ENCODE results near the gene ZNF611. TPM values are rescaled to one million over a fixed set of nuclear protein-coding genes. Genes with fewer than 3 reads are reported as not detected.
"Not testable (repeated sequence)": the region's sequence is repeated elsewhere in the genome, so short reads cannot be mapped to it uniquely, and the experiment has no call there.

The ZNF611 gene
- total and polyA plus RNA-seq, 7 donors: 1.4 to 9.2 (median 4.1) TPM

- H3K27ac ChIP-seq; intact Hi-C loops (cut with DNase I); H3K4me3 ChIP-seq; H3K4me1 ChIP-seq; DNase-seq; ATAC-seq; H3K27me3 ChIP-seq (ENCODE audit: insufficient read depth in 3 of 3, low read length in 2 of 3): not testable (repeated sequence)
- peaks cover 3 to 51% of the 10 kb centered on the region in 2 donors for H3K36me3 ChIP-seq (ENCODE audit: insufficient read depth in 1 of 2, low read depth in 1 of 2)
- 82 to 95% (median 84%) methylated on average over 3 of the region's 3 CpGs for WGBS, 3 donors
- peaks cover 10% of the 10 kb centered on the region for H3K9me3 ChIP-seq
Observed at GRCh38 chr19:52711661-52712060, 23.2 kb downstream of the ZNF611 start.

- Histone ChIP-seq H3K9me3 (peaks cover 22% of the 10 kb centered on the region), H3K36me3 (ENCODE audit: insufficient read depth in 1 of 2, low read depth in 1 of 2) (peaks cover 4 to 63% of the 10 kb centered on the region in 2 donors), H3K4me1 (no peaks in the 10 kb centered on the region), H3K27ac (no peak overlapping the region), H3K27me3 (ENCODE audit: insufficient read depth in 3 of 3, low read length in 2 of 3) (no peaks in the 10 kb centered on the region), H3K4me3 (no peak overlapping the region)
- TF ChIP-seq CTCF (IDR thresholded peaks at IDR 0.05): no peak
- DNase-seq: no peak
- no peak for ATAC-seq
- 96 to 99% (median 98%) methylated on average over 3 of the region's 3 CpGs for WGBS, 3 donors
- intact Hi-C loops (cut with DNase I): no loop called here
Observed at GRCh38 chr19:52710538-52710937, 24.3 kb downstream of the ZNF611 start.

- H3K4me3 ChIP-seq; H3K4me1 ChIP-seq; H3K27me3 ChIP-seq (ENCODE audit: insufficient read depth in 3 of 3, low read length in 2 of 3); intact Hi-C loops (cut with DNase I); ATAC-seq; DNase-seq; H3K27ac ChIP-seq: not testable (repeated sequence)
- 98 to 99% (median 98%) methylated on average over 3 of the region's 3 CpGs for WGBS, 3 donors
- Histone ChIP-seq H3K36me3 (ENCODE audit: insufficient read depth in 1 of 2, low read depth in 1 of 2) (peaks cover 2 to 49% of the 10 kb centered on the region in 2 donors), H3K9me3 (peaks cover 41% of the 10 kb centered on the region)
Observed at GRCh38 chr19:52705615-52706014, 29.2 kb downstream of the ZNF611 start.

- H3K4me1 ChIP-seq: no peaks in the 10 kb centered on the region
- 90 to 98% (median 91%) methylated on average over 4 of the region's 4 CpGs for WGBS, 3 donors
- no peak for DNase-seq
- H3K27ac ChIP-seq: no peak overlapping the region
- H3K36me3 ChIP-seq (ENCODE audit: insufficient read depth in 1 of 2, low read depth in 1 of 2): peaks cover 2 to 37% of the 10 kb centered on the region in 2 donors
- ATAC-seq: no peak
- H3K9me3 ChIP-seq: peaks cover 41% of the 10 kb centered on the region
- no peaks in the 10 kb centered on the region for H3K27me3 ChIP-seq (ENCODE audit: insufficient read depth in 3 of 3, low read length in 2 of 3)
- H3K4me3 ChIP-seq: no peak overlapping the region
- no peak for TF ChIP-seq CTCF (IDR thresholded peaks at IDR 0.05)
- intact Hi-C loops (cut with DNase I): no loop called here
Observed at GRCh38 chr19:52703917-52704316, 30.9 kb downstream of the ZNF611 start.

GRCh38 chr19:52700673-52701072 lies 34.2 kb downstream of the ZNF611 start:
- H3K36me3 ChIP-seq (ENCODE audit: insufficient read depth in 1 of 2, low read depth in 1 of 2): peaks cover 2 to 13% of the 10 kb centered on the region in 2 donors
- no peak overlapping the region for H3K27ac ChIP-seq
- no peak for ATAC-seq
- no peak for TF ChIP-seq CTCF (IDR thresholded peaks at IDR 0.05)
- DNase-seq: no peak
- intact Hi-C loops (cut with DNase I): no loop called here
- no peak overlapping the region for H3K4me3 ChIP-seq
- no peaks in the 10 kb centered on the region for H3K27me3 ChIP-seq (ENCODE audit: insufficient read depth in 3 of 3, low read length in 2 of 3)
- peaks cover 21% of the 10 kb centered on the region for H3K9me3 ChIP-seq
- no peaks in the 10 kb centered on the region for H3K4me1 ChIP-seq
- 74% methylated on average over 7 of the region's 7 CpGs for whole genome bisulfite sequencing, 3 donors

- WGBS, 3 donors: 62 to 81% (median 63%) methylated on average over 5 of the region's 5 CpGs
- intact Hi-C loops (cut with DNase I); H3K4me3 ChIP-seq; ATAC-seq; H3K27ac ChIP-seq; H3K4me1 ChIP-seq; H3K9me3 ChIP-seq; H3K27me3 ChIP-seq (ENCODE audit: insufficient read depth in 3 of 3, low read length in 2 of 3); H3K36me3 ChIP-seq (ENCODE audit: insufficient read depth in 1 of 2, low read depth in 1 of 2): not testable (repeated sequence)
- DNase-seq: peak; percentile 14 to 49
Observed at GRCh38 chr19:52699555-52699954, 35.3 kb downstream of the ZNF611 start.
